Subcutaneous abdominal adipose tissue (tissue), 5 donors: ENCODE results near the gene NDUFV2.

ENCODE experiments used
- H3K27ac ChIP-seq: one replicate; pipeline ENCODE4 v1.7.0; 2013; ENCODE audit warnings: low read depth, mild to moderate bottlenecking, inconsistent platforms, low read length, moderate library complexity
- H3K27me3 ChIP-seq, 5 donors: one replicate each; pipeline ENCODE4 v1.7.0; 2013; ENCODE audit warnings: low read length in 5 of 5, inconsistent platforms in 1 of 5; ENCODE audit not compliant: control insufficient read depth in 5 of 5, insufficient read depth in 4 of 5
- H3K36me3 ChIP-seq, 5 donors: one replicate each; pipeline ENCODE4 v1.7.0; 2013; ENCODE audit warnings: low read length in 5 of 5; ENCODE audit not compliant: control insufficient read depth in 5 of 5, insufficient read depth in 5 of 5
- H3K4me1 ChIP-seq, 5 donors: one replicate each; pipeline ENCODE4 v1.7.0; 2013; ENCODE audit warnings: low read length in 5 of 5, mild to moderate bottlenecking in 3 of 5, moderate library complexity in 1 of 5; ENCODE audit not compliant: control insufficient read depth in 5 of 5, insufficient read depth in 5 of 5
- H3K4me3 ChIP-seq, 5 donors: one replicate each; pipeline ENCODE4 v1.7.0; 2013; ENCODE audit warnings: low read length in 5 of 5, low read depth in 1 of 5
- H3K9ac ChIP-seq, 5 donors: one replicate each; pipeline ENCODE4 v1.7.0; 2013; ENCODE audit warnings: low read length in 5 of 5, mild to moderate bottlenecking in 4 of 5, moderate library complexity in 3 of 5
- H3K9me3 ChIP-seq, 5 donors: one replicate each; pipeline ENCODE4 v1.7.0; 2013; ENCODE audit warnings: low read length in 5 of 5; ENCODE audit not compliant: control insufficient read depth in 5 of 5
- donor health status: healthy.
- donor health status: healthy.
- donor health status: healthy.
- donor health status: healthy.
- donor health status: healthy.

NDUFV2 gene

GRCh38 chr18:9067823-9068222 lies 34.7 kb upstream of the NDUFV2 start:
- no peak overlapping the region for H3K27ac ChIP-seq

GRCh38 chr18:9068346-9068745 lies 34.2 kb upstream of the NDUFV2 start:
- no peaks in the 10 kb centered on the region for H3K9me3 ChIP-seq
- no peak overlapping the region for H3K4me3 ChIP-seq
- H3K9ac ChIP-seq, result no peak overlapping the region
- no peaks in the 10 kb centered on the region for H3K27me3 ChIP-seq
- H3K36me3 ChIP-seq, result no peaks in the 10 kb centered on the region
- H3K27ac ChIP-seq, result no peak overlapping the region
- H3K4me1 ChIP-seq, result peaks cover 0 to 10% (median 4%) of the 10 kb centered on the region in 5 donors

More at GRCh38 chr18:9067823-9068222, 34.7 kb upstream of the NDUFV2 start:
- Histone ChIP-seq H3K9ac (no peak overlapping the region), H3K4me1 (peaks cover 0 to 10% (median 5%) of the 10 kb centered on the region in 5 donors), H3K9me3 (no peaks in the 10 kb centered on the region), H3K36me3 (no peaks in the 10 kb centered on the region), H3K4me3 (no peak overlapping the region), H3K27me3 (no peaks in the 10 kb centered on the region)

- peaks cover 3 to 10% (median 5%) of the 10 kb centered on the region in 5 donors for H3K4me1 ChIP-seq
- no peak overlapping the region for H3K27ac ChIP-seq
- peak overlapping the region in 1 of 5 donors; percentile 21 for H3K9ac ChIP-seq
- no peak overlapping the region for H3K4me3 ChIP-seq
- no peaks in the 10 kb centered on the region for H3K36me3 ChIP-seq
- no peaks in the 10 kb centered on the region for H3K9me3 ChIP-seq
- no peaks in the 10 kb centered on the region for H3K27me3 ChIP-seq
These were observed 32.9 kb upstream of the NDUFV2 start for GRCh38 chr18:9069601-9070000.

GRCh38 chr18:9070212-9070611 lies 32.3 kb upstream of the NDUFV2 start:
- Histone ChIP-seq H3K36me3 (no peaks in the 10 kb centered on the region), H3K27me3 (no peaks in the 10 kb centered on the region), H3K9ac (no peak overlapping the region), H3K4me1 (peaks cover 3 to 10% (median 5%) of the 10 kb centered on the region in 5 donors), H3K9me3 (no peaks in the 10 kb centered on the region), H3K27ac (no peak overlapping the region), H3K4me3 (no peak overlapping the region)

- Histone ChIP-seq H3K9me3 (no peaks in the 10 kb centered on the region), H3K4me1 (peaks cover 0 to 12% (median 0%) of the 10 kb centered on the region in 5 donors), H3K4me3 (no peak overlapping the region), H3K27me3 (no peaks in the 10 kb centered on the region), H3K36me3 (no peaks in the 10 kb centered on the region), H3K27ac (no peak overlapping the region), H3K9ac (no peak overlapping the region)
These were observed 22.5 kb upstream of the NDUFV2 start for GRCh38 chr18:9079818-9080528.

GRCh38 chr18:9081940-9082339 lies 20.6 kb upstream of the NDUFV2 start:
- H3K9ac ChIP-seq, result no peak overlapping the region
- no peaks in the 10 kb centered on the region for H3K27me3 ChIP-seq
- no peaks in the 10 kb centered on the region for H3K36me3 ChIP-seq
- no peak overlapping the region for H3K27ac ChIP-seq
- H3K4me3 ChIP-seq, result no peak overlapping the region
- no peaks in the 10 kb centered on the region for H3K9me3 ChIP-seq
- peaks cover 0 to 12% (median 0%) of the 10 kb centered on the region in 5 donors for H3K4me1 ChIP-seq

- H3K4me1 ChIP-seq, result peaks cover 0 to 12% (median 0%) of the 10 kb centered on the region in 5 donors
- H3K36me3 ChIP-seq, result no peaks in the 10 kb centered on the region
- H3K9me3 ChIP-seq, result no peaks in the 10 kb centered on the region
- H3K27ac ChIP-seq, result no peak overlapping the region
- H3K27me3 ChIP-seq, result no peaks in the 10 kb centered on the region
- no peak overlapping the region for H3K4me3 ChIP-seq
- H3K9ac ChIP-seq, result no peak overlapping the region
These were observed 19.6 kb upstream of the NDUFV2 start for GRCh38 chr18:9082711-9083510.

- Histone ChIP-seq H3K9me3 (no peaks in the 10 kb centered on the region), H3K4me1 (peaks cover 0 to 9% (median 0%) of the 10 kb centered on the region in 5 donors), H3K27me3 (no peaks in the 10 kb centered on the region), H3K4me3 (no peak overlapping the region), H3K36me3 (no peaks in the 10 kb centered on the region), H3K27ac (no peak overlapping the region), H3K9ac (no peak overlapping the region)
These were observed 16.5 kb upstream of the NDUFV2 start for GRCh38 chr18:9086015-9086414.

GRCh38 chr18:9086624-9087023 lies 15.9 kb upstream of the NDUFV2 start:
- H3K4me3 ChIP-seq, result no peak overlapping the region
- no peak overlapping the region for H3K27ac ChIP-seq
- no peaks in the 10 kb centered on the region for H3K27me3 ChIP-seq
- H3K9ac ChIP-seq, result no peak overlapping the region
- H3K4me1 ChIP-seq, result peaks cover 0 to 9% (median 0%) of the 10 kb centered on the region in 5 donors
- H3K9me3 ChIP-seq, result no peaks in the 10 kb centered on the region
- H3K36me3 ChIP-seq, result no peaks in the 10 kb centered on the region

- H3K27ac ChIP-seq, result no peak overlapping the region
- H3K4me3 ChIP-seq, result no peak overlapping the region
- H3K9ac ChIP-seq, result no peak overlapping the region
- H3K27me3 ChIP-seq, result no peaks in the 10 kb centered on the region
- peaks cover 0 to 9% (median 0%) of the 10 kb centered on the region in 5 donors for H3K4me1 ChIP-seq
- H3K9me3 ChIP-seq, result no peaks in the 10 kb centered on the region
- no peaks in the 10 kb centered on the region for H3K36me3 ChIP-seq
These were observed 15.4 kb upstream of the NDUFV2 start for GRCh38 chr18:9087144-9087543.
